Measurements from ENCODE around the gene LRRC8E.

Gene LRRC8E

DNA sequence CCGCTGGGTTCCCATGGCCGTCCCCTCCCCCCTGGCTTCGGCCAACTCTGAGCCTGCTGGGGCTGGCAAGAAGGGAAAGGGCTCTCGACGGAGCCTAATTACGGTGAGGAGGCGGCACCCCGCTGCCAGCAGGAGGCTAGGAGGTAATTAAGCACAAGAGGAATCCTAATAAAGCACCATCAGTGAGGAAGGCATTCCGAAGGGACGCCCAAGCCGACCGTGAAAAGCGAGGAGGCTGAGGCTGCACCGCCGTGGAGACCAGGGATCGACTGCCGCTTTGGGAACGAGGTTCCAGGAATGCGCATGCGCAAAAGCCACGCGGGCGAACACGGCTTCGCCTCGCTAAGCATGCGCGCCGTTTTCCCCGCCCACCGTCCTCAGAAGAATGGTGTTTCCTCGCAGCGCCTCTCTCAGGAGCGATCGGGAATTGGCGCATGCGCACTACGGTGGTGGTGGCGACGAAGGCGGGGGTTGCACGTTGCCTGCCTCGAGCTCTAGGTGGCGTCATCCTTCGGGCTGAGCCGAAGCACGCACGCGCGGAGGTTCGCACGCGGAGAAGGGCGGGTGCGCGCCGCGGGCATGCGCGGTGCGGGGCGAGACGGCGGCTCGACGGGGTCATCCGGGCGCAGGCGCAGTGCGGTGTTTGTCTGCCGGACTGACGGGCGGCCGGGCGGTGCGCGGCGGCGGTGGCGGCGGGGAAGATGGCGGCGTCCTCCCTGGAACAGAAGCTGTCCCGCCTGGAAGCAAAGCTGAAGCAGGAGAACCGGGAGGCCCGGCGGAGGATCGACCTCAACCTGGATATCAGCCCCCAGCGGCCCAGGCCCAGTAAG, 15.1 kb downstream of the LRRC8E start, which contains the start of gene MAP2K7:
Gene MAP2K7 (plus strand): TSS at position 634 of the 830 bp plus-strand sequence. CDS start 68 bp downstream, at position 702.
- TF ChIP-seq, protein P1, sequence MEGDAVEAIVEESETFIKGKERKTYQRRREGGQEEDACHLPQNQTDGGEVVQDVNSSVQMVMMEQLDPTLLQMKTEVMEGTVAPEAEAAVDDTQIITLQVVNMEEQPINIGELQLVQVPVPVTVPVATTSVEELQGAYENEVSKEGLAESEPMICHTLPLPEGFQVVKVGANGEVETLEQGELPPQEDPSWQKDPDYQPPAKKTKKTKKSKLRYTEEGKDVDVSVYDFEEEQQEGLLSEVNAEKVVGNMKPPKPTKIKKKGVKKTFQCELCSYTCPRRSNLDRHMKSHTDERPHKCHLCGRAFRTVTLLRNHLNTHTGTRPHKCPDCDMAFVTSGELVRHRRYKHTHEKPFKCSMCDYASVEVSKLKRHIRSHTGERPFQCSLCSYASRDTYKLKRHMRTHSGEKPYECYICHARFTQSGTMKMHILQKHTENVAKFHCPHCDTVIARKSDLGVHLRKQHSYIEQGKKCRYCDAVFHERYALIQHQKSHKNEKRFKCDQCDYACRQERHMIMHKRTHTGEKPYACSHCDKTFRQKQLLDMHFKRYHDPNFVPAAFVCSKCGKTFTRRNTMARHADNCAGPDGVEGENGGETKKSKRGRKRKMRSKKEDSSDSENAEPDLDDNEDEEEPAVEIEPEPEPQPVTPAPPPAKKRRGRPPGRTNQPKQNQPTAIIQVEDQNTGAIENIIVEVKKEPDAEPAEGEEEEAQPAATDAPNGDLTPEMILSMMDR (IDR thresholded peaks at IDR 0.05; ENCODE audit: low read depth, low read length, missing control alignments) = peak; percentile 61
- peak within 1 kb of the TSS; percentile 86 for H3K4me3 ChIP-seq (ENCODE audit: low read depth, low read length)
- DNase-seq (ENCODE audit: low read depth) = peak; percentile 98
- in situ Hi-C loops (cut with HindIII; ENCODE audit: low sequenced_read_pairs) = no loop called here

DNA sequence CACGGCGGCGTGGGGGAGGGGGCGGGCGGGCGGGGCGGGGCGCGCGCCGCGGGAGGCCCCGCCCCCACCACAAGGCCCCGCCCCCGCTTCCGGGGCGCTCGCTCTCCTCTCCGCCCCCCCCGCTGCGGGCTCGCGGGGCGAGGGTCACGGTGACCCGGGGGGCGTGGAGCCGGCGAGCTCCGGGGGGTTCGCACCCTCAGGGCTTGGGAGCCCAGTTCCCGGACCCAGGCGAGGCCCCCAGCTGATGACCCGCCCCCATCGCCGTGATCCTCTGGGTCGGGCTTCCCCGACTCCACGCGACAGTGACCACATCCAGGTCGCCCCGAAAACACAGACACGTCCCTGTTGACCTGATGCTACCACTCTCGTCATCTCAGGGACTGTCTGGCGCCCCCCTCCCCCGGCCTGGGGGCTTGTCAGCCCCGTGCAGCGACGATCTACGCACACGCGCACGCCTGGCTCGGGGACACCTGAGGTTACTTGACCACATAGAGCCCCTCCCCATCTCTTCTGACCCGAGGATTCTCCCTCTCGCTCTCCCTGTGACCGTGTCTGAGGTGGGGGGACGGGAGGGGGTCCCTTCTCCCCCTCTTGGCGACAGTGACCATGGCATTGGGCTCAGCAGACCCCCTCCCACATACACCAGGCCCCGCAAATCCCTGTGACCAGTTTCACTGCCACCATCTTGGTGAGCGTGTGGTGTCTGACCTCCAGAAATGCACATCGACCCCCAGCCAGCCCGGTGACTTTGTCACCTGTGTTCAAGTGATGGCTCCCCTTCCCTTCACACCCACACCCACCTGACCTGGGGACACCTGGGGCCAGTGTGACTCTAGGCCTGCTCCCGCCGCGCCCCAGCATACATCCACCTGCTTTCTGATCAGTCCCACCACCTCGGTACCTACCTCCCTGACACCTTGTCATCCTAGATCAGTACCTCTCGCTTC, 16.0 kb downstream of the LRRC8E start:
- H3K4me3 ChIP-seq (ENCODE audit: low read depth, low read length) = peak overlapping the region; percentile 86
- no peak for DNase-seq (ENCODE audit: low read depth)
- in situ Hi-C loops (cut with HindIII; ENCODE audit: low sequenced_read_pairs) = no loop called here
- TF ChIP-seq, protein P1 (IDR thresholded peaks at IDR 0.05; ENCODE audit: low read depth, low read length, missing control alignments) = no peak

DNA sequence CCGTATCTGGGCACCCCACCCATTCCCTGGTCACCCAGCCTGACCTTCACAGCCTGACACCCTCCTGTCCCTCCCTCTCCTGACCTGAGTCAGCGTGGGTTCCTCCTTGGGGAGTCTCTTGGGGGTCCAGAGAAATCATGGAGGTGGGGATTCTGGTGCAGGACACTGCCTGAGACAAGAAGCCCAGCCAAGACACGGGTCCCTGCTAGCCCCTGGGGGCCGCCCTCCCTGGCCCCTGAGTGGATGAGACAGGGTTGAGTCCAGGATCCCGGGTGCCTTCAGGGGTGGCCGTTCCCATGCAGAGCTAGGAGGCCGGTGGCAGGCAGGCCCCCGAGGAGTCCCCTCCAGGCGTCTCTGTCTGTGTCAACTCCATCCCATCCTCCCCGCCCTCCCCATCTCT, 17.0 kb downstream of the LRRC8E start:
- DNase-seq (ENCODE audit: low read depth) = no peak
- TF ChIP-seq, protein P1 (IDR thresholded peaks at IDR 0.05; ENCODE audit: low read depth, low read length, missing control alignments) = no peak
- peak overlapping the region; percentile 86 for H3K4me3 ChIP-seq (ENCODE audit: low read depth, low read length)
- in situ Hi-C loops (cut with HindIII; ENCODE audit: low sequenced_read_pairs) = no loop called here

DNA sequence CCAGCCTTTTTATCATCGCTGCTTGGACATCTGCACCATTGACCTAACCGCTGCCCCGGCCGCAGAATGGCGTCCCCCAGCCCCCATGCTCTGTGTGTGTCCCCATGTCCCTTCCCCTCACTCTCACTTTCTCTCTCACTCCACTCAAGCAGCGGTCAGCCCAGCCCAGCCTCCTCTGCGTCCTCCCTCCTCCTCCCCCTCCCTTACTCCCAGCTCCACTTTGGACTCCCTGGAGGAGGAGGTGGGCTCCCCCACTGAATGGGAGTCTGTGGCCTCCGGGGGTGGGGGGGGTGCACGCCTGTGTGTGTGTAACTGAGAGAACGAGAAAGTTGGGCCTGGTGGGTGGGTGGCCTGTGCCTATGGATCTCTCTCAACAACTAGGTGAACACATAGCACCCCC, 17.5 kb downstream of the LRRC8E start:
- H3K4me3 ChIP-seq (ENCODE audit: low read depth, low read length) = no peak overlapping the region
- in situ Hi-C loops (cut with HindIII; ENCODE audit: low sequenced_read_pairs) = no loop called here
- no peak for DNase-seq (ENCODE audit: low read depth)
- TF ChIP-seq, protein P1 (IDR thresholded peaks at IDR 0.05; ENCODE audit: low read depth, low read length, missing control alignments) = no peak

DNA sequence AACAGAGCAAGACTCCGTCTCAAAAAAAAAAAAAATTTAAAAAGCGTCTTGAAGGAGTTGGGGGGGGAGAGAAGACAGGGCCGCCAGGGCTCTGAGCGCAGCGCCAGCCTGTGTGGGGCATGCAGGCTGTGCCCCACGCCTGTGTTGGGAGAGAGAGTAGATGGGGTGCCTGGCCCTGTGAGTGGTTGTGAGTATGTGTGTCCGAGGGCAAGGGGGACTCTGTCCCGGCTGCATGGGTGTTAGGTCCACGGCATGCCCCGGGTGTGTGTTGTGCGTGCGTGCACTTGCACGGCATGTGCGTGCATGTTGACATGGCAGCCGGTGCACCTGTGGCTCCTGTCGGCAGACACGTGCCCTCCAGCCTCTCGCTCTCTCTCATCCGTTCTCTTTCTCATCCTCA, 18.8 kb downstream of the LRRC8E start:
- no peak for DNase-seq (ENCODE audit: low read depth)
- in situ Hi-C loops (cut with HindIII; ENCODE audit: low sequenced_read_pairs) = no loop called here
- no peak overlapping the region for H3K4me3 ChIP-seq (ENCODE audit: low read depth, low read length)
- TF ChIP-seq, protein P1 (IDR thresholded peaks at IDR 0.05; ENCODE audit: low read depth, low read length, missing control alignments) = no peak

DNA sequence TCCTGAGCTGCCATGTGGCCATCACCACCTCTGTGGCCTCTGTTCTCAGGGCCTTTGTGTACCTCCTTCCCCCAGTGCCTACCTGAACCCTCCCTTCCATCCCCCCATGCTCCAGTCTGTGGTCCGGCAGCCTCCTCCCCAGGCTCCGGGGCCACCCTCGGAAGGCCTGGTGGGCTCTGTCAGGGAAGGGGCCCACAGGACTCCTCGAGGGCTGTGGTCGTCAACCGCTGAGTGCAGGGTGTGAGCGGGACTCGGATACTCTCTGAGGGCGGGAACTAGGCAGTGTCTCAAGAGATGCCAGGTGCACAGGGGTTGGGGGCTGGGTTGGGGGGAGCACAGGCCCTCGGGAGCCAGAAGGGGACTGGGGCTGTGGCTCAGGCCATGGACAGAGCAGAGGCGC, 19.2 kb downstream of the LRRC8E start:
- TF ChIP-seq, protein P1 (IDR thresholded peaks at IDR 0.05; ENCODE audit: low read depth, low read length, missing control alignments) = no peak
- no peak overlapping the region for H3K4me3 ChIP-seq (ENCODE audit: low read depth, low read length)
- DNase-seq (ENCODE audit: low read depth) = no peak
- in situ Hi-C loops (cut with HindIII; ENCODE audit: low sequenced_read_pairs) = no loop called here

Data from astrocyte of the cerebellum (primary cell).